ENCODE data around the gene CAMSAP2.

Gene CAMSAP2

DNA sequence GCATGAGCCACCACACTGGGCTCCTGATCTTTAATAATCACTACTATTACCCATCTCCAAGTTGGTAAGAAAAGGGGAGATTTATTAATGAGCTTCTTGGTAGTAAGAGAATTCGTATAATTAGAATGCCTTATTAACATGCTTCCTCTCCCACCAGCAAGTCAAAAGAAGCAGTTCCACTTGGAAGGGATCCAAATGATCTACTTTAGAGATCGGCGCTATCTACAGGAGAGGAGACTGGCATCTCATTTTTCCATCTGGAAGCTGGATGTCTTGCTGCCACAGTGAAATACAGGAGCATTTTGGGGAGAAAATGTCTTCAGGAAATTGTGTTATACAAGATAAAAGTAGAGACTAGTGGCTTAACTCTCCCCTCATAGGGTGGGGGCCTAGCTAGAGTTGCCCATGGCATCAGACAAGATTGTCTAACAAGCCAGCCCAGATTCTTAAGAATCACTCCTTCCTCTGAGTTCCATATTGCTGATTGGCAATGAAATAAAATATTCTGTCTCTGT, 33.6 kb upstream of the CAMSAP2 start:
- H3K27me3 ChIP-seq = no peaks in the 10 kb centered on the region
- no peak overlapping the region for H3K27ac ChIP-seq
- H3K36me3 ChIP-seq = no peaks in the 10 kb centered on the region
- H3K4me1 ChIP-seq (ENCODE audit: control insufficient read depth in 1 of 2, insufficient read depth in 1 of 2, low read depth in 1 of 2, low read length in 1 of 2) = no peaks in the 10 kb centered on the region
- no peak overlapping the region for H3K4me3 ChIP-seq (ENCODE audit: low read depth in 1 of 2, low read length in 1 of 2)
- no peaks in the 10 kb centered on the region for H3K9me3 ChIP-seq
- TF ChIP-seq, protein P1, sequence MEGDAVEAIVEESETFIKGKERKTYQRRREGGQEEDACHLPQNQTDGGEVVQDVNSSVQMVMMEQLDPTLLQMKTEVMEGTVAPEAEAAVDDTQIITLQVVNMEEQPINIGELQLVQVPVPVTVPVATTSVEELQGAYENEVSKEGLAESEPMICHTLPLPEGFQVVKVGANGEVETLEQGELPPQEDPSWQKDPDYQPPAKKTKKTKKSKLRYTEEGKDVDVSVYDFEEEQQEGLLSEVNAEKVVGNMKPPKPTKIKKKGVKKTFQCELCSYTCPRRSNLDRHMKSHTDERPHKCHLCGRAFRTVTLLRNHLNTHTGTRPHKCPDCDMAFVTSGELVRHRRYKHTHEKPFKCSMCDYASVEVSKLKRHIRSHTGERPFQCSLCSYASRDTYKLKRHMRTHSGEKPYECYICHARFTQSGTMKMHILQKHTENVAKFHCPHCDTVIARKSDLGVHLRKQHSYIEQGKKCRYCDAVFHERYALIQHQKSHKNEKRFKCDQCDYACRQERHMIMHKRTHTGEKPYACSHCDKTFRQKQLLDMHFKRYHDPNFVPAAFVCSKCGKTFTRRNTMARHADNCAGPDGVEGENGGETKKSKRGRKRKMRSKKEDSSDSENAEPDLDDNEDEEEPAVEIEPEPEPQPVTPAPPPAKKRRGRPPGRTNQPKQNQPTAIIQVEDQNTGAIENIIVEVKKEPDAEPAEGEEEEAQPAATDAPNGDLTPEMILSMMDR (IDR thresholded peaks at IDR 0.05) = no peak

DNA sequence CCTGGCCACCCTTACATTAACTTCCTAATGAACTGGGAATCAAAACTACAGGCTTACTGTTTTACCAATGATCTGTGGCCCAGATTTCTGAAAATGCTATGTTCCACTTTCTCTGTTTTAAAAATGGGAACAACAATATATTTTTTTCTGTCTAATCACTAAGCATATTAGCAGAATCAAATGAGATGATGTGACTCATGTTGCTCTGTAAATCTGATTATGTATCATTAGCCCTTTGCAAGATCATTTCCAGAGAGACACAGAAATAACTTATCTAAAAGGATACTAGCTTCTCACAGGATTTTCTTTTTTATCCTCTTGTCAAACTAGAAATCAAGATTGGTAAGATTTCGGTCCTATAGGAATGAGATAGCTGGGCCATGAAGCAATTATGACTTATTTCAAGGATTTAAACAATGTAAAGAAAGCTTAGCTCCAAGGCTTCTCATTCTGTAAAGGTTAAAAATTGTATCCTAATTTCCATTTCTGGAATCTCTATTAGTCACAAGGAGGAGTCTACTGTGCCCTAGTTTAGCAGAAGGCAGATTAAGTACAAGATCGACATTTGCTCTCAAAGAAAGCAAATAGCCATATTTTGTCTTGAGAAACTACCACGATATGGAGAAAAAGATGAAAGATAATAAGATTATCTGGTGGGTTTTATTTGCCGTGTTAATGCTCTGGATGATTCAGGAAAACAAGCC, 32.4 kb upstream of the CAMSAP2 start:
- Histone ChIP-seq H3K9me3 (no peaks in the 10 kb centered on the region), H3K4me1 (ENCODE audit: control insufficient read depth in 1 of 2, insufficient read depth in 1 of 2, low read depth in 1 of 2, low read length in 1 of 2) (no peaks in the 10 kb centered on the region), H3K4me3 (ENCODE audit: low read depth in 1 of 2, low read length in 1 of 2) (no peak overlapping the region), H3K36me3 (no peaks in the 10 kb centered on the region), H3K27ac (no peak overlapping the region), H3K27me3 (no peaks in the 10 kb centered on the region)
- TF ChIP-seq, protein P1 (IDR thresholded peaks at IDR 0.05) = no peak

DNA sequence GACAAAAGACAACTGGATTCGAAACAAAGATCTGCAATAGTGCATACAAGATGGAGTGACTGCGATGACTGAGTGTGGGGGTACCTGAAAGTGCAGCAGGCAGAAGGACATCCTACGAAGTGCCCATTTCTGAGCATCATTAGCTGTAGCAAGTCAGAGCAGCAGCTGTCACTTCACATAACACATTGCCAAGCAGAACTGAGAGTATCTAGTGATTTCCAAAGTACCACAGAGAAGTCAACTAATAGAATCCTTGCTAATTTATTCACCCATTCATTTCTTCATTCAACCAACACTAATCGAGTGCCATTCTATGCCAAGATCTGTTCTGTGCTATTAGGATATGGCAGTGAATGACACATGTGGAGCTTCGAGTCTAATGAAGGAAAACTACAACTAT, 31.6 kb upstream of the CAMSAP2 start:
- TF ChIP-seq, protein P1 (IDR thresholded peaks at IDR 0.05) = no peak
- no peak overlapping the region for H3K27ac ChIP-seq
- H3K9me3 ChIP-seq = no peaks in the 10 kb centered on the region
- H3K27me3 ChIP-seq = no peaks in the 10 kb centered on the region
- no peak overlapping the region for H3K4me3 ChIP-seq (ENCODE audit: low read depth in 1 of 2, low read length in 1 of 2)
- H3K36me3 ChIP-seq = no peaks in the 10 kb centered on the region
- no peaks in the 10 kb centered on the region for H3K4me1 ChIP-seq (ENCODE audit: control insufficient read depth in 1 of 2, insufficient read depth in 1 of 2, low read depth in 1 of 2, low read length in 1 of 2)

DNA sequence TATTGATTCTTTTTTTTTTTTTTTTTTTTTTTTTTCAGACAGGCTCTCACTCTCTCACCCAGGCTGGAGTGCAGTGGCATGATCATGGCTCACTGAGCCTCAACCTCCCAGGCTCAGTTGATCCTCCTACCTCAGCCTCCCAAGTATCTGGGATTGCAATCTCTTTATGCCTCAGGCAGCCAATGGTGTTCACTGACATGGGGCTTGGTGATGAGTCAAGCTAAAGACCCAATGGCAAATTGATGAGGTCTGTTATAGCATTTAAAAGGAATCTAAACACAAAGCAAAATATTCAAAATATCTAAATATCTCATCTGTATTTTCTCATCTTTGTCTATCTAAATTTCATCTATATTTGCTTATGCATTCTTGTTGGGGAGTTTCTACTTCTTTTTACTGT, 30.5 kb upstream of the CAMSAP2 start:
- no peak overlapping the region for H3K27ac ChIP-seq
- H3K4me3 ChIP-seq (ENCODE audit: low read depth in 1 of 2, low read length in 1 of 2) = no peak overlapping the region
- TF ChIP-seq, protein P1 (IDR thresholded peaks at IDR 0.05) = no peak
- H3K27me3 ChIP-seq = no peaks in the 10 kb centered on the region
- H3K36me3 ChIP-seq = no peaks in the 10 kb centered on the region
- no peaks in the 10 kb centered on the region for H3K4me1 ChIP-seq (ENCODE audit: control insufficient read depth in 1 of 2, insufficient read depth in 1 of 2, low read depth in 1 of 2, low read length in 1 of 2)
- H3K9me3 ChIP-seq = no peaks in the 10 kb centered on the region

DNA sequence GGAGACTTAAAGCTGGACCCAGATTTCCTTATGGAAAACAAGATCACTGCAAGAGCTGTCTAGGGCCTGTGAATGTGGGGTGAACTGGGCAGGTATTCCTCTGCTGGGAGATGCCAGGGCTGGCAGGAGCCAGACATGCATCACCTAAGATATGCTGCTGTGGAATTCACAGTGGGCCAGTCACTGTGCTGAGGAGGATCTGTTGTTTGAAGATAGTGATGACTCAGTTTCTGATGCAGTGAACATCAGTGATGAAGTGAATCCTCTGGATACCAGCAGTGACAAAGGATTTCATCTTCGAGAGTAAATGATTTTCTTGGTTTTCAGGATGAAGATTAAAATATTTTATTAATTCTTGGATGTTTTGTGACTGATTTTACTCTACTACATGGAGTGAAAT, 29.9 kb upstream of the CAMSAP2 start:
- Histone ChIP-seq H3K4me3 (ENCODE audit: low read depth in 1 of 2, low read length in 1 of 2) (no peak overlapping the region), H3K4me1 (ENCODE audit: control insufficient read depth in 1 of 2, insufficient read depth in 1 of 2, low read depth in 1 of 2, low read length in 1 of 2) (no peaks in the 10 kb centered on the region), H3K36me3 (no peaks in the 10 kb centered on the region), H3K9me3 (no peaks in the 10 kb centered on the region), H3K27me3 (no peaks in the 10 kb centered on the region), H3K27ac (no peak overlapping the region)
- TF ChIP-seq, protein P1 (IDR thresholded peaks at IDR 0.05) = no peak

Data from neutrophil (primary cell).